GM23338 (cell line): ENCODE measurements around the gene MAP1LC3B2.

Experiments used
- CTCF ChIP-seq, 2 experiments: fragments of 200-600 bp in 1 of 2; sonication (generic) in 1 of 2; conservative IDR thresholded peaks; 2 replicates each; pipeline versions ENCODE4 v1.5.1 to v1.6.1; 2016 to 2017; ENCODE audit warnings: antibody characterized with exemption in 2 of 2, low read depth in 2 of 2, mild to moderate bottlenecking in 2 of 2, moderate library complexity in 1 of 2
- POLR2AphosphoS5 ChIP-seq: IDR thresholded peaks from 2 replicates; pipeline ENCODE4 v1.6.1; 2016; ENCODE audit warnings: antibody characterized with exemption, low read depth

GRCh38 chr12:116535241-116535640 lies 23.9 kb upstream of the MAP1LC3B2 start:
- no peak for TF ChIP-seq CTCF (conservative IDR thresholded peaks at IDR 0.05; ENCODE audit: low read depth in 2 of 2)
- TF ChIP-seq POLR2AphosphoS5: no peak
